Measurements from ENCODE around the gene ANO10. TPM values are rescaled to one million over a fixed set of nuclear protein-coding genes. Genes with fewer than 3 reads are reported as not detected.
A peak's percentile ranks its signal among the peaks of the same experiment; 100 is the strongest.

The ANO10 gene
- total RNA-seq, 4 donors from 2014 or later: 32.8 to 111 (median 54.3) TPM

GRCh38 chr3:43506644-43507043, 115.2 kb downstream of the ANO10 start:
- intact Hi-C loops (cut with DNase I; ENCODE audit: low total_unique reads): no loop called here
- no peak overlapping the region for H3K4me3 ChIP-seq
- H3K27me3 ChIP-seq: no peaks in the 10 kb centered on the region
- no peaks in the 10 kb centered on the region for H3K4me1 ChIP-seq
- no peak for TF ChIP-seq CTCF (IDR thresholded peaks at IDR 0.05)
- no peak for TF ChIP-seq POLR2A (IDR thresholded peaks at IDR 0.05)
- no peaks in the 10 kb centered on the region for H3K36me3 ChIP-seq
- no peak overlapping the region for H3K27ac ChIP-seq
- no peak for DNase-seq
- no peaks in the 10 kb centered on the region for H3K9me3 ChIP-seq

DNA sequence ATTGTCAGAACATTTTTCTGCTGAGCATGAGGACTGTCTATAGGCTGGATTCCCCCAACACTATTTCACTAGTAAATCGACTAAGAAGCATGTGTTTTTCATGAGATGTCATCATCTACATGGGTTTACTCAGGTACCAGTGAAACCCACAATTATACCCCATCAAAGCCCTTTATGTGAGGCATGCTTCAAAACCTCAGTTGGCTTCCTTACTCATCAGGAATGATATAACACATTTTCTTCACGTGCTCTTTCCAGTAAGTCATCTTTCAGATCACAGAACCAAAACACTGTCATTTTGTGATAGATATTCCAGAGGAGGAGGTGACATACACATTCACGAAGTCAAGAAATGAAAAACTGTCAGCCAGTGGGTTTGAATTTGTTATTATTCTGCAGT, 116.5 kb downstream of the ANO10 start:
- intact Hi-C loops (cut with DNase I; ENCODE audit: low total_unique reads): no loop called here
- no peaks in the 10 kb centered on the region for H3K27me3 ChIP-seq
- no peak for DNase-seq
- no peak overlapping the region for H3K4me3 ChIP-seq
- no peak overlapping the region for H3K27ac ChIP-seq
- no peaks in the 10 kb centered on the region for H3K4me1 ChIP-seq
- H3K36me3 ChIP-seq: no peaks in the 10 kb centered on the region
- H3K9me3 ChIP-seq: no peaks in the 10 kb centered on the region
- TF ChIP-seq CTCF (IDR thresholded peaks at IDR 0.05): no peak
- no peak for TF ChIP-seq POLR2A (IDR thresholded peaks at IDR 0.05)

DNA sequence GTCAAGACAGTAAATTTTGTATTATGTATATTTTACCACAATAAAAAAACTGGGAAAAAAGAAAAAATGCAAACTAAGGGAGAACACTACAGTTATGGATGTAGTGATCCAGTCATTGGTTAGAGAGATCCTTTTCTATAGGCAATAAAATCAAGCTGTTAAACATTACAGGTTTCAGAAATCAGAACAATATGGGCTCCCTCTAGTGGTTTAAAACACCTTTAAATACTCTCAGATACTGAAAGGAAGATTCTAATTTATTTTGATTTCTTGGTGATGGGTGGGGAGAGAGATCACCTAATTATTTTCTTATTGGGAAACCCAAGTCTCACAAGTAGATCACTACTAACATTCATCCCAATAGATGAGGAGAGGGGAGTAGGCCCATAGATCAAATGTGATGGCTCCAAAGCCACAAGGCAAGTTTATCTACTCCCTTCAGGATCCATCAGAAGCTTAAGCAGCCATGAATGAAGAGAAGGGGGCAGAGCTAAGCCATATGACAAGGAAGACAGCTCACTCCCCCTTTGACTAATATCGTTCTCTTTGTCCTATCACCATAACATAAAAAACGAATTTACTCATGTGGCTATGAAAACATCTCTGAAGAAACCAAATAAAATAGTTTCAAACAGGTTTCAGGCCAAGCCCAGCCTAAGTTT, 118.6 kb downstream of the ANO10 start:
- intact Hi-C loops (cut with DNase I; ENCODE audit: low total_unique reads): no loop called here
- no peak overlapping the region for H3K4me3 ChIP-seq
- TF ChIP-seq POLR2A (IDR thresholded peaks at IDR 0.05) (no peak), CTCF (IDR thresholded peaks at IDR 0.05) (peak; percentile 46 to 53 (median 50))
- H3K4me1 ChIP-seq: no peaks in the 10 kb centered on the region
- H3K36me3 ChIP-seq: no peaks in the 10 kb centered on the region
- no peaks in the 10 kb centered on the region for H3K27me3 ChIP-seq
- H3K9me3 ChIP-seq: no peaks in the 10 kb centered on the region
- DNase-seq: no peak
- peak overlapping the region in 1 of 2 donors; percentile 7 for H3K27ac ChIP-seq

DNA sequence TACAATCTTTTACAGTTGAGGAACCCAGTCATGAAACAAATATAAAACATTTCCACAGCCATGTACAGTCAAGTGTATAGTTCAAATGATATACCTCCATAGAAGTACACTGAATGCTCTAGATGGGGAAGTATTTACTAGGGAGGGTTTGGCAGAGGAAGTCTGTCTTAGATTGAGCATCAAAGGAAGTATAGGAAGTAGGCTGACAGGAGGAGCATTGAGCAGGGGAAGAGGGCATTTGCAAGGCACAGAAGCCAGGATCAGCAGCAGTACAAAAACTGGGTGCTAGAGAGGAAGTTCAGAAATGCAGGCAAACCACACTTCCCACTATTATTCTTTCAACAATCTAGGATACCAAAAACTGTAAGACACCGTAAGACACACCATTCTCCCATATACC, 122.6 kb downstream of the ANO10 start:
- TF ChIP-seq POLR2A (IDR thresholded peaks at IDR 0.05) (no peak), CTCF (IDR thresholded peaks at IDR 0.05) (no peak)
- no peak for DNase-seq
- Histone ChIP-seq H3K36me3 (no peaks in the 10 kb centered on the region), H3K27me3 (no peaks in the 10 kb centered on the region), H3K27ac (no peak overlapping the region), H3K4me1 (no peaks in the 10 kb centered on the region), H3K9me3 (no peaks in the 10 kb centered on the region), H3K4me3 (no peak overlapping the region)
- intact Hi-C loops (cut with DNase I; ENCODE audit: low total_unique reads): no loop called here

DNA sequence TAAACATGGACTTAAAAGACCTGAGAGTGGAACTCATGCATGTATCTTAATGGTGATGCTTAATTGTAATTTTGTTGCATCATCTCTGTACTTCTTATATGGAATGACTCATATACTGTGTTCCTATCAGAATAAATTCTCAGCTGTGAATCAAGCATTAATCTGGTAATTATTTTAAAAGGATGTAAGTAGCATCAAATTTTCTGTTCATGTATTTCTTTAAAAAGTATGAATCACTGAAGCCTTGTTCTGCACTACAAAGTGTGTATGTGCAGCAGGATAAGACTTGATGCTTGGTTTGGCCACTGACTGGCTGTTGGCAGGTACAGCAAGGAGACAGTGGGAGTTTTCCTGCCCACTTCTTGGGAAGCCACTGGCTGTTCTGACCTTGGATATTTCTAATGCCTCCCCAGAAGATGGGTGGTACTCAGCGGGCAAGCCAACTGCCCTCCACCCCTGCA, 123.9 kb downstream of the ANO10 start:
- Histone ChIP-seq H3K4me1 (no peaks in the 10 kb centered on the region), H3K27ac (no peak overlapping the region), H3K27me3 (no peaks in the 10 kb centered on the region), H3K4me3 (no peak overlapping the region), H3K9me3 (no peaks in the 10 kb centered on the region), H3K36me3 (no peaks in the 10 kb centered on the region)
- intact Hi-C loops (cut with DNase I; ENCODE audit: low total_unique reads): no loop called here
- DNase-seq: no peak
- no peak for TF ChIP-seq CTCF (IDR thresholded peaks at IDR 0.05)
- TF ChIP-seq POLR2A (IDR thresholded peaks at IDR 0.05): no peak

Measured in uterus (tissue), 4 donors.